SK-N-SH (cell line): Measurements from ENCODE around the gene CEACAM16. TPM values are rescaled to one million over a fixed set of nuclear protein-coding genes. Genes with fewer than 3 reads are reported as not detected.
"Not testable (repeated sequence)": the region's sequence is repeated elsewhere in the genome, so short reads cannot be mapped to it uniquely, and the experiment has no call there.

ENCODE experiments used
- CTCF ChIA-PET: fragments of 300-600, 350-600 bp; formaldehyde crosslinking; extraction: SDS; loops from one replicate; lab custom pipeline; 2021; lab: Yijun Ruan, JAX
- POLR2A ChIA-PET: fragments of 350-600 bp; sonication (Branson Sonifier 250); formaldehyde crosslinking; extraction: SDS; loops from one replicate; lab custom pipeline; 2020; ENCODE audit warnings: antibody characterized with exemption, inconsistent platforms; lab: Yijun Ruan, JAX
- DNase-seq: peaks from one replicate; pipeline ENCODE4 v3.0.0; 2012
- H2AFZ ChIP-seq: fragments of 200-600 bp; sonication (generic); 2 replicates; pipeline ENCODE4 v1.8.1; 2016; ENCODE audit warnings: antibody characterized with exemption, mild to moderate bottlenecking, low read depth
- H3F3A ChIP-seq: fragments of 200-600 bp; sonication (generic); replicated peaks from 2 replicates; pipeline ENCODE3; 2016; ENCODE audit warnings: antibody characterized with exemption, mild to moderate bottlenecking; ENCODE audit not compliant: insufficient read depth
- H3K27ac ChIP-seq, 2 experiments: fragments of 200-500 bp in 1 of 2; fragments of 200-600 bp in 1 of 2; sonication (Bioruptor generic) in 1 of 2; sonication (generic), shearing (Covaris generic) in 1 of 2; 2 replicates each; pipeline versions ENCODE4 v1.5.1 to v1.6.1; 2014 to 2016; ENCODE audit warnings: low read depth in 2 of 2, inconsistent platforms in 1 of 2, low read length in 1 of 2, mild to moderate bottlenecking in 1 of 2, mixed read lengths in 1 of 2
- H3K27me3 ChIP-seq: fragments of 200-600 bp; sonication (generic), shearing (Covaris generic); 2 replicates; pipeline ENCODE4 v1.6.1; 2016; ENCODE audit warnings: mixed run types; ENCODE audit not compliant: insufficient read depth
- H3K36me3 ChIP-seq, 2 experiments: fragments of 200-500 bp in 1 of 2; fragments of 200-600 bp in 1 of 2; sonication (Bioruptor generic) in 1 of 2; sonication (generic) in 1 of 2; replicated peaks in 1 of 2; 2 replicates each; pipeline versions ENCODE3 to v1.5.1; 2014 to 2016; ENCODE audit warnings: low read length in 1 of 2, mild to moderate bottlenecking in 1 of 2; ENCODE audit not compliant: insufficient read depth in 2 of 2, control insufficient read depth in 1 of 2
- H3K4me1 ChIP-seq, 2 experiments: fragments of 200-500 bp in 1 of 2; fragments of 200-600 bp in 1 of 2; sonication (Bioruptor generic) in 1 of 2; sonication (generic), shearing (Covaris generic) in 1 of 2; 2 replicates each; pipeline versions ENCODE4 v1.5.1 to v1.6.1; 2014 to 2016; ENCODE audit warnings: low read depth in 1 of 2, low read length in 1 of 2, mixed run types in 1 of 2; ENCODE audit not compliant: insufficient read depth in 2 of 2, control insufficient read depth in 1 of 2
- H3K4me2 ChIP-seq: fragments of 200-600 bp; sonication (generic), shearing (Covaris generic); 2 replicates; pipeline ENCODE4 v1.6.1; 2017; ENCODE audit warnings: mixed run types
- H3K4me3 ChIP-seq, 2 experiments: fragments of 200-500 bp in 1 of 2; fragments of 200-600 bp in 1 of 2; sonication (Bioruptor generic) in 1 of 2; sonication (generic), shearing (Covaris generic) in 1 of 2; 2 replicates each; pipeline versions ENCODE4 v1.5.1 to v1.8.1; 2014 to 2016; ENCODE audit warnings: low read depth in 2 of 2, inconsistent platforms in 1 of 2, low read length in 1 of 2, mild to moderate bottlenecking in 1 of 2, mixed read lengths in 1 of 2, moderate library complexity in 1 of 2
- H3K79me2 ChIP-seq: fragments of 200-600 bp; sonication (generic); 2 replicates; pipeline ENCODE4 v1.8.1; 2017; ENCODE audit warnings: mild to moderate bottlenecking; ENCODE audit not compliant: insufficient read depth
- H3K9ac ChIP-seq: fragments of 200-600 bp; sonication (generic); 2 replicates; pipeline ENCODE4 v1.6.1; 2017; ENCODE audit warnings: mixed run types
- H3K9me2 ChIP-seq: fragments of 200-600 bp; sonication (generic); 2 replicates; pipeline ENCODE4 v1.6.1; 2017; ENCODE audit warnings: mixed run types
- H3K9me3 ChIP-seq: fragments of 200-600 bp; sonication (generic); 2 replicates; pipeline ENCODE4 v1.6.1; 2017; ENCODE audit warnings: mixed run types, mild to moderate bottlenecking, moderate library complexity
- H4K20me1 ChIP-seq: fragments of 200-600 bp; sonication (generic); 2 replicates; pipeline ENCODE4 v1.6.1; 2017; ENCODE audit warnings: mild to moderate bottlenecking, mixed run types; ENCODE audit not compliant: insufficient read depth
- GABPA ChIP-seq: IDR thresholded peaks from 2 replicates; pipeline ENCODE4 v1.4.0; 2012; ENCODE audit warnings: low read depth, mild to moderate bottlenecking
- MEF2A ChIP-seq: IDR thresholded peaks from 2 replicates; pipeline ENCODE4 v1.4.0; 2012; ENCODE audit warnings: low read depth, borderline replicate concordance
- NFIC ChIP-seq: IDR thresholded peaks from 2 replicates; pipeline ENCODE4 v1.4.0; 2012; ENCODE audit warnings: borderline replicate concordance
- NRF1 ChIP-seq: IDR thresholded peaks from 2 replicates; pipeline ENCODE4 v1.6.1; 2012; ENCODE audit warnings: low read depth, mild to moderate bottlenecking, low read length
- RFX5 ChIP-seq: IDR thresholded peaks from 2 replicates; pipeline ENCODE4 v1.6.1; 2012; ENCODE audit warnings: mild to moderate bottlenecking, improper control_type of control experiment, low read length
- RXRA ChIP-seq: IDR thresholded peaks from 2 replicates; pipeline ENCODE4 v1.4.0; 2012; ENCODE audit warnings: low read depth, mild to moderate bottlenecking, borderline replicate concordance
- SMC3 ChIP-seq: IDR thresholded peaks from 2 replicates; pipeline ENCODE4 v1.6.1; 2012; ENCODE audit warnings: low read depth, low read length, improper control_type of control experiment
- TEAD4 ChIP-seq: IDR thresholded peaks from 2 replicates; pipeline ENCODE4 v1.4.0; 2012; ENCODE audit warnings: mild to moderate bottlenecking, borderline replicate concordance; ENCODE audit not compliant: insufficient read depth
- USF1 ChIP-seq: IDR thresholded peaks from 2 replicates; pipeline ENCODE4 v1.4.0; 2012; ENCODE audit warnings: low read depth, borderline replicate concordance
- USF2 ChIP-seq: fragments of 150-350 bp; IDR thresholded peaks from 2 replicates; pipeline ENCODE4 v1.6.1; 2017; ENCODE audit warnings: antibody characterized with exemption, low read length, low read depth, borderline replicate concordance
- YY1 ChIP-seq: IDR thresholded peaks from 2 replicates; pipeline ENCODE4 v1.4.0; 2012; ENCODE audit warnings: low read depth, mild to moderate bottlenecking
- WGBS: methylation state at CpG from one replicate; pipeline ENCODE4 v1.1.6; 2017; ENCODE audit warnings: low lambda C conversion rate; 5-methylcytosine and 5-hydroxymethylcytosine counted together
- polyA plus RNA-seq, 3 experiments: library from polyadenylated mRNA; depleted of rRNA; stranded (reverse); fragments of >200 nt; gene quantifications; 2 replicates each; pipeline ENCODE4 v1.2.3, GENCODE V29; 2012

Gene CEACAM16
- polyA plus RNA-seq, 1 of the 3 experiments (the other 2 are of a cell fraction) = not detected

GRCh38 chr19:44719262-44719701 is 20.3 kb downstream of the CEACAM16 start:
- TF ChIP-seq NRF1 (no peak), USF1 (no peak), TEAD4 (no peak), MEF2A (no peak), YY1 (no peak), GABPA (no peak), USF2 (no peak), RXRA (no peak), NFIC (no peak), SMC3 (no peak), RFX5 (no peak)
- ChIA-PET CTCF (interaction anchor here (0.6 to 21.3 kb wide), 2 partner anchors 51 to 198 kb away, joined by 3 to 598 read pairs; partner anchors contain the start of gene CBLC), POLR2A (no interaction called here)
- 67% methylated on average over 7 of the region's 8 CpGs for WGBS
- H4K20me1 ChIP-seq = no peaks in the 10 kb centered on the region
- no peaks in the 10 kb centered on the region for H3K79me2 ChIP-seq
- H3F3A ChIP-seq = peaks cover 7% of the 10 kb centered on the region
- H3K4me3 ChIP-seq = no peak overlapping the region
- H3K36me3 ChIP-seq = no peaks in the 10 kb centered on the region
- no peaks in the 10 kb centered on the region for H3K9me3 ChIP-seq
- peak overlapping the region; percentile 5 to 86; a peak in 2 of 4 replicates for H3K27ac ChIP-seq
- H3K4me2 ChIP-seq = peak overlapping the region; percentile 76
- H3K9me2 ChIP-seq = no peaks in the 10 kb centered on the region
- H2AFZ ChIP-seq = peak overlapping the region; percentile 75
- H3K4me1 ChIP-seq = peaks cover 0 to 13% of the 10 kb centered on the region in 2 experiments; a peak in 3 of 4 replicates
- no peak for DNase-seq
- H3K27me3 ChIP-seq = no peaks in the 10 kb centered on the region
- no peak overlapping the region for H3K9ac ChIP-seq

- H4K20me1 ChIP-seq, H3K9me3 ChIP-seq, H3F3A ChIP-seq, H3K36me3 ChIP-seq, H2AFZ ChIP-seq, H3K27ac ChIP-seq, H3K27me3 ChIP-seq, H3K4me2 ChIP-seq, H3K9me2 ChIP-seq, H3K4me3 ChIP-seq, POLR2A ChIA-PET, H3K79me2 ChIP-seq, H3K9ac ChIP-seq, DNase-seq: not testable (repeated sequence)
- CTCF ChIA-PET = interaction anchor here (5.1 to 21.3 kb wide), 3 partner anchors 31 to 86 kb away, joined by 57 to 598 read pairs (median 70); partner anchors contain the start of genes BCAM and CBLC
- 81% methylated on average over 9 of the region's 9 CpGs for WGBS
- peaks cover 0 to 20% of the 10 kb centered on the region in 2 experiments; a peak in 3 of 4 replicates for H3K4me1 ChIP-seq
These were observed 21.4 kb downstream of the CEACAM16 start for GRCh38 chr19:44720396-44720795.
